ENCODE measurements around the gene TMPRSS3.
"Not testable (repeated sequence)": the region's sequence is repeated elsewhere in the genome, so short reads cannot be mapped to it uniquely, and the experiment has no call there.

DNA sequence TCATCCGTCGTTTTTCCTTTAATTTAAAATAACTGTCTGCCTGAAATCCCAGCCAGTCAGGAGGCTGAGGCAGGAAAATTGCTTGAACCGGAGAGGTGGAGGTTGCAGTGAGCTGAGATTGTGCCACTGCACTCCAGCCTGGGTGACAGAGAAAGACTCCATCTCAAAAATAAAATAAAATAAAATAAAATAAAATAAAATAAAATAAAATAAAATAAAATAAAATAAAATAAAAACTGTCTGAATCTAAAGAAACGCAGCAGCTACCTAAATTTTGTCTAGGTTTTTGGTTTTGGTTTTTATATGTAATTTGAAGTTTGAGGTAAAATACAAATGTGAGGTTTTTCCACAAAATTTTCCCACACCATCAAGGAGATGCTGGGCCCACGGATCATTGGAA is 12.9 kb upstream of the TMPRSS3 start:
- not testable (repeated sequence) for TF ChIP-seq EZH2 (conservative IDR thresholded peaks at IDR 0.05; ENCODE audit: low read depth, low read length); FOXA3 (CRISPR knock-in tag; IDR thresholded peaks at IDR 0.05); RARA (CRISPR knock-in tag; IDR thresholded peaks at IDR 0.05); USF2 (IDR thresholded peaks at IDR 0.05; ENCODE audit: low read depth, low read length); USF2 (CRISPR knock-in tag; IDR thresholded peaks at IDR 0.05; ENCODE audit: borderline replicate concordance); ZNF784 (CRISPR knock-in tag; IDR thresholded peaks at IDR 0.05; ENCODE audit: borderline replicate concordance); FOXJ3 (CRISPR knock-in tag; IDR thresholded peaks at IDR 0.05; ENCODE audit: borderline replicate concordance); THRA (CRISPR knock-in tag; IDR thresholded peaks at IDR 0.05; ENCODE audit: borderline replicate concordance); HNRNPH1 (optimal IDR thresholded peaks at IDR 0.05; ENCODE audit: low read depth, low read length); ZNF232 (CRISPR knock-in tag; IDR thresholded peaks at IDR 0.05; ENCODE audit: borderline replicate concordance); ZNF484 (CRISPR knock-in tag; IDR thresholded peaks at IDR 0.05; ENCODE audit: borderline replicate concordance, low read depth); PRDM10 (CRISPR knock-in tag; IDR thresholded peaks at IDR 0.05; ENCODE audit: low read depth)
- TF ChIP-seq, protein P1, sequence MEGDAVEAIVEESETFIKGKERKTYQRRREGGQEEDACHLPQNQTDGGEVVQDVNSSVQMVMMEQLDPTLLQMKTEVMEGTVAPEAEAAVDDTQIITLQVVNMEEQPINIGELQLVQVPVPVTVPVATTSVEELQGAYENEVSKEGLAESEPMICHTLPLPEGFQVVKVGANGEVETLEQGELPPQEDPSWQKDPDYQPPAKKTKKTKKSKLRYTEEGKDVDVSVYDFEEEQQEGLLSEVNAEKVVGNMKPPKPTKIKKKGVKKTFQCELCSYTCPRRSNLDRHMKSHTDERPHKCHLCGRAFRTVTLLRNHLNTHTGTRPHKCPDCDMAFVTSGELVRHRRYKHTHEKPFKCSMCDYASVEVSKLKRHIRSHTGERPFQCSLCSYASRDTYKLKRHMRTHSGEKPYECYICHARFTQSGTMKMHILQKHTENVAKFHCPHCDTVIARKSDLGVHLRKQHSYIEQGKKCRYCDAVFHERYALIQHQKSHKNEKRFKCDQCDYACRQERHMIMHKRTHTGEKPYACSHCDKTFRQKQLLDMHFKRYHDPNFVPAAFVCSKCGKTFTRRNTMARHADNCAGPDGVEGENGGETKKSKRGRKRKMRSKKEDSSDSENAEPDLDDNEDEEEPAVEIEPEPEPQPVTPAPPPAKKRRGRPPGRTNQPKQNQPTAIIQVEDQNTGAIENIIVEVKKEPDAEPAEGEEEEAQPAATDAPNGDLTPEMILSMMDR (CRISPR knock-in tag; IDR thresholded peaks at IDR 0.05), result not testable (repeated sequence)

All from HepG2 (cell line).